ENCODE results near the gene EMP1. TPM values are rescaled to one million over a fixed set of nuclear protein-coding genes. Genes with fewer than 3 reads are reported as not detected.

The EMP1 gene
- total RNA-seq, 4 donors from 2014 or later, result 33.5 to 111 (median 73.6) TPM

GRCh38 chr12:13176256-13176655 lies 20.3 kb upstream of the EMP1 start:
- Histone ChIP-seq H3K27me3 (no peaks in the 10 kb centered on the region), H3K4me3 (no peak overlapping the region), H3K9me3 (no peaks in the 10 kb centered on the region), H3K36me3 (no peaks in the 10 kb centered on the region), H3K4me1 (peaks cover 7 to 10% of the 10 kb centered on the region in 2 donors), H3K27ac (no peak overlapping the region)
- intact Hi-C loops (cut with DNase I; ENCODE audit: low total_unique reads), result no loop called here
- ATAC-seq (no peak), DNase-seq (no peak)
- TF ChIP-seq POLR2A (IDR thresholded peaks at IDR 0.05) (no peak), CTCF (IDR thresholded peaks at IDR 0.05 in 4 of 5, conservative IDR thresholded peaks at IDR 0.05 in 1 of 5) (no peak)
- in situ Hi-C loops (cut with MboI; ENCODE audit: low sequenced_read_pairs in 4 of 4), result no loop called here

GRCh38 chr12:13177373-13177772 lies 19.2 kb upstream of the EMP1 start:
- Histone ChIP-seq H3K9me3 (no peaks in the 10 kb centered on the region), H3K4me1 (peaks cover 7 to 10% of the 10 kb centered on the region in 2 donors), H3K36me3 (no peaks in the 10 kb centered on the region), H3K27me3 (no peaks in the 10 kb centered on the region), H3K4me3 (no peak overlapping the region), H3K27ac (no peak overlapping the region)
- intact Hi-C loops (cut with DNase I; ENCODE audit: low total_unique reads), result no loop called here
- TF ChIP-seq CTCF (IDR thresholded peaks at IDR 0.05 in 4 of 5, conservative IDR thresholded peaks at IDR 0.05 in 1 of 5), result no peak
- DNase-seq (no peak), ATAC-seq (no peak)
- in situ Hi-C loops (cut with MboI; ENCODE audit: low sequenced_read_pairs in 4 of 4), result no loop called here

GRCh38 chr12:13177906-13178305 lies 18.6 kb upstream of the EMP1 start:
- ATAC-seq (no peak), DNase-seq (no peak)
- intact Hi-C loops (cut with DNase I; ENCODE audit: low total_unique reads), result loop anchor here (2.0 kb wide), 1 partner anchor 19 kb away; the partner anchor contains the start of gene EMP1
- no peaks in the 10 kb centered on the region for H3K36me3 ChIP-seq
- no peak overlapping the region for H3K4me3 ChIP-seq
- in situ Hi-C loops (cut with MboI; ENCODE audit: low sequenced_read_pairs in 4 of 4), result no loop called here
- peaks cover 7 to 10% of the 10 kb centered on the region in 2 donors for H3K4me1 ChIP-seq
- TF ChIP-seq POLR2A (IDR thresholded peaks at IDR 0.05) (no peak), CTCF (IDR thresholded peaks at IDR 0.05 in 4 of 5, conservative IDR thresholded peaks at IDR 0.05 in 1 of 5) (no peak)
- H3K27ac ChIP-seq, result no peak overlapping the region
- H3K9me3 ChIP-seq, result no peaks in the 10 kb centered on the region
- no peaks in the 10 kb centered on the region for H3K27me3 ChIP-seq

- peak overlapping the region; percentile 44 to 64 (median 56) for H3K27ac ChIP-seq
Measured at GRCh38 chr12:13178568-13179210, 17.8 kb upstream of the EMP1 start.

More at GRCh38 chr12:13178568-13179210, 17.8 kb upstream of the EMP1 start:
- peaks cover 7 to 10% of the 10 kb centered on the region in 2 donors for H3K4me1 ChIP-seq
- intact Hi-C loops (cut with DNase I; ENCODE audit: low total_unique reads) (loop anchor here (2.0 kb wide), 1 partner anchor 18 kb away; the partner anchor contains the start of gene EMP1), in situ Hi-C loops (cut with MboI; ENCODE audit: low sequenced_read_pairs in 4 of 4) (no loop called here)
- no peak overlapping the region for H3K4me3 ChIP-seq
- no peaks in the 10 kb centered on the region for H3K27me3 ChIP-seq
- no peaks in the 10 kb centered on the region for H3K36me3 ChIP-seq
- TF ChIP-seq CTCF (IDR thresholded peaks at IDR 0.05 in 4 of 5, conservative IDR thresholded peaks at IDR 0.05 in 1 of 5), result no peak
- no peak for TF ChIP-seq POLR2A (IDR thresholded peaks at IDR 0.05)
- no peaks in the 10 kb centered on the region for H3K9me3 ChIP-seq
- DNase-seq (no peak), ATAC-seq (peak; percentile 51 to 54)
